HEK293 (cell line): Measurements from ENCODE around the gene BTAF1.

Source experiments
- ZNF19 ChIP-seq: fragments of 450-650 bp; formaldehyde crosslinking; IDR thresholded peaks from 2 replicates; pipeline ENCODE4; 2016; ENCODE audit warnings: missing biosample characterization, missing genetic modification characterization, low read depth
- ZNF501 ChIP-seq: fragments of 450-650 bp; formaldehyde crosslinking; IDR thresholded peaks from 2 replicates; pipeline ENCODE4 v1.5.1; 2016; ENCODE audit warnings: missing biosample characterization, missing genetic modification characterization
- ZNF785 ChIP-seq: fragments of 450-650 bp; formaldehyde crosslinking; IDR thresholded peaks from 2 replicates; pipeline ENCODE4 v1.5.1; 2016; ENCODE audit warnings: missing biosample characterization, missing genetic modification characterization
- ZSCAN30 ChIP-seq: fragments of 450-650 bp; IDR thresholded peaks from 2 replicates; pipeline ENCODE4 v1.5.1; 2018; ENCODE audit warnings: missing biosample characterization, mild to moderate bottlenecking, missing genetic modification characterization, moderate library complexity
- TF ChIP-seq, protein P1 (sequence below): fragments of 450-650 bp; formaldehyde crosslinking; IDR thresholded peaks from 2 replicates; pipeline ENCODE4 v1.5.1; 2016; ENCODE audit warnings: missing biosample characterization, missing genetic modification characterization
- TF ChIP-seq, protein P2 (sequence below): fragments of 450-650 bp; formaldehyde crosslinking; IDR thresholded peaks from 2 replicates; pipeline ENCODE4 v1.5.1; 2016; ENCODE audit warnings: missing biosample characterization, missing genetic modification characterization

DNA sequence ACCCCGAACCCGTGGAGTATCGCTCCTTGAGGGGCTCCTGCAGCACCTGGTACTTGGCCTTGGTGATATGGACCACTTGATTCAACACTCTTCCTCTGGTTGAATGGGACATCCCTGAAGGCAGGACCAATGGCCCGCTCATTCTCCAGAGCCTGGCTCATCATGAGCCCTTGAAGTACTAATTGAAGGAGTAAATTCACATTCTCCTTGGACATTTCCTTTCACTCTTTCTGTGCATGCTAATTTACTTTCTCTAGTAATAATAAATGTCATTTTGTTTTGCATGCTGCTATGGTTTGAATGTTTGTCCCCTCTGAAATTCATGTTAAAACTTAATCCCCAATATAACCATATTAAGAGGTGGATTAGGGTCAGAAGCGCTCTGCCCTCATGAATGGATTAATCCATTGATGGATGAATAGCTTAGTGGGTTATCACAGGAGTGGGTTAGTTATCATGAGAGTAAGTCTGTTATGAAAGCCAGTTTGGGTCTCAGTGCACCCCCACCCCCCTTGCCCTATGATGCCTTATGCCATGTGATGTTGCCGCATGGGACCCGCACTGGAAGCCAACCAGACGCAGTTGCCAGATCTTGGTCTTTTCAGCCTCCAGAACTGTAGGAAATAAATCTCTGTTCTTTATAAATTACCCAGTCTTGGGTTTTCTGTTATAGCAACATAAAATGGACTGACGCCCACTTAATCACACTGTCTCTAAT lies 38.0 kb upstream of the BTAF1 start:
- TF ChIP-seq, protein P1, sequence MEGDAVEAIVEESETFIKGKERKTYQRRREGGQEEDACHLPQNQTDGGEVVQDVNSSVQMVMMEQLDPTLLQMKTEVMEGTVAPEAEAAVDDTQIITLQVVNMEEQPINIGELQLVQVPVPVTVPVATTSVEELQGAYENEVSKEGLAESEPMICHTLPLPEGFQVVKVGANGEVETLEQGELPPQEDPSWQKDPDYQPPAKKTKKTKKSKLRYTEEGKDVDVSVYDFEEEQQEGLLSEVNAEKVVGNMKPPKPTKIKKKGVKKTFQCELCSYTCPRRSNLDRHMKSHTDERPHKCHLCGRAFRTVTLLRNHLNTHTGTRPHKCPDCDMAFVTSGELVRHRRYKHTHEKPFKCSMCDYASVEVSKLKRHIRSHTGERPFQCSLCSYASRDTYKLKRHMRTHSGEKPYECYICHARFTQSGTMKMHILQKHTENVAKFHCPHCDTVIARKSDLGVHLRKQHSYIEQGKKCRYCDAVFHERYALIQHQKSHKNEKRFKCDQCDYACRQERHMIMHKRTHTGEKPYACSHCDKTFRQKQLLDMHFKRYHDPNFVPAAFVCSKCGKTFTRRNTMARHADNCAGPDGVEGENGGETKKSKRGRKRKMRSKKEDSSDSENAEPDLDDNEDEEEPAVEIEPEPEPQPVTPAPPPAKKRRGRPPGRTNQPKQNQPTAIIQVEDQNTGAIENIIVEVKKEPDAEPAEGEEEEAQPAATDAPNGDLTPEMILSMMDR: no peak
- TF ChIP-seq ZNF19 (tag by site-specific recombination) (no peak), ZNF785 (tag by site-specific recombination) (no peak), ZNF501 (tag by site-specific recombination) (no peak), ZSCAN30 (no peak)
- TF ChIP-seq, protein P2, sequence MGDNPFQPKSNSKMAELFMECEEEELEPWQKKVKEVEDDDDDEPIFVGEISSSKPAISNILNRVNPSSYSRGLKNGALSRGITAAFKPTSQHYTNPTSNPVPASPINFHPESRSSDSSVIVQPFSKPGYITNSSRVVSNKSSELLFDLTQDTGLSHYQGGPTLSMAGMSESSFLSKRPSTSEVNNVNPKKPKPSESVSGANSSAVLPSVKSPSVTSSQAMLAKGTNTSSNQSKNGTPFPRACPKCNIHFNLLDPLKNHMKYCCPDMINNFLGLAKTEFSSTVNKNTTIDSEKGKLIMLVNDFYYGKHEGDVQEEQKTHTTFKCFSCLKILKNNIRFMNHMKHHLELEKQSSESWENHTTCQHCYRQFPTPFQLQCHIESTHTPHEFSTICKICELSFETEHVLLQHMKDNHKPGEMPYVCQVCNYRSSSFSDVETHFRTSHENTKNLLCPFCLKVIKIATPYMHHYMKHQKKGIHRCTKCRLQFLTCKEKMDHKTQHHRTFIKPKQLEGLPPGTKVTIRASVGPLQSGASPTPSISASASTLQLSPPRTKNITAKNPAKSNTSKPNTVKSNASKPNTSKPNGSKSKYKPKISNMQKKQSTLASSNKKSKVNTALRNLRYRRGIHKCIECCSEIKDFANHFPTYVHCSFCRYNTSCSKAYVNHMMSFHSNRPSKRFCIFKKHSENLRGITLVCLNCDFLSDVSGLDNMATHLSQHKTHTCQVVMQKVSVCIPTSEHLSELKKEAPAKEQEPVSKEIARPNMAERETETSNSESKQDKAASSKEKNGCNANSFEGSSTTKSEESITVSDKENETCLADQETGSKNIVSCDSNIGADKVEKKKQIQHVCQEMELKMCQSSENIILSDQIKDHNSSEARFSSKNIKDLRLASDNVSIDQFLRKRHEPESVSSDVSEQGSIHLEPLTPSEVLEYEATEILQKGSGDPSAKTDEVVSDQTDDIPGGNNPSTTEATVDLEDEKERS (tag by site-specific recombination): no peak
